ENCODE results near the gene NRSN1.
"Not testable (repeated sequence)": the region's sequence is repeated elsewhere in the genome, so short reads cannot be mapped to it uniquely, and the experiment has no call there.

The NRSN1 gene

GRCh38 chr6:24142733-24143132, 16.7 kb downstream of the NRSN1 start:
- not testable (repeated sequence) for DNase-seq (ENCODE audit: low spot score)

GRCh38 chr6:24145690-24146131, 19.7 kb downstream of the NRSN1 start:
- DNase-seq (ENCODE audit: low spot score): no peak

- DNase-seq (ENCODE audit: low spot score): no peak
Observed at GRCh38 chr6:24146871-24147270, 20.9 kb downstream of the NRSN1 start.

GRCh38 chr6:24147511-24148153, 21.6 kb downstream of the NRSN1 start:
- no peak for DNase-seq (ENCODE audit: low spot score)

GRCh38 chr6:24148154-24148570, 22.1 kb downstream of the NRSN1 start:
- no peak for DNase-seq (ENCODE audit: low spot score)

- no peak for DNase-seq (ENCODE audit: low spot score)
Observed at GRCh38 chr6:24148684-24149083, 22.7 kb downstream of the NRSN1 start.

GRCh38 chr6:24149296-24149695, 23.3 kb downstream of the NRSN1 start:
- no peak for DNase-seq (ENCODE audit: low spot score)

GRCh38 chr6:24149836-24150235, 23.8 kb downstream of the NRSN1 start:
- DNase-seq (ENCODE audit: low spot score): no peak

GRCh38 chr6:24152014-24152413, 26.0 kb downstream of the NRSN1 start:
- no peak for DNase-seq (ENCODE audit: low spot score)

- DNase-seq (ENCODE audit: low spot score): no peak
Observed at GRCh38 chr6:24154121-24154520, 28.1 kb downstream of the NRSN1 start.

GRCh38 chr6:24157886-24158285, 31.9 kb downstream of the NRSN1 start:
- DNase-seq (ENCODE audit: low spot score): no peak

GRCh38 chr6:24183584-24183983, 57.6 kb downstream of the NRSN1 start:
- no peak for DNase-seq (ENCODE audit: low spot score)

GRCh38 chr6:24186349-24186748, 60.3 kb downstream of the NRSN1 start:
- DNase-seq (ENCODE audit: low spot score): no peak

- no peak for DNase-seq (ENCODE audit: low spot score)
Observed at GRCh38 chr6:24187965-24188577, 62.1 kb downstream of the NRSN1 start.

GRCh38 chr6:24188578-24189080, 62.6 kb downstream of the NRSN1 start:
- DNase-seq (ENCODE audit: low spot score): no peak

- DNase-seq (ENCODE audit: low spot score): no peak
Observed at GRCh38 chr6:24191346-24191745, 65.3 kb downstream of the NRSN1 start.

GRCh38 chr6:24193364-24193763, 67.3 kb downstream of the NRSN1 start:
- no peak for DNase-seq (ENCODE audit: low spot score)

- DNase-seq (ENCODE audit: low spot score): no peak
Observed at GRCh38 chr6:24194978-24195700, 69.1 kb downstream of the NRSN1 start.

GRCh38 chr6:24195836-24196597, 70.0 kb downstream of the NRSN1 start:
- no peak for DNase-seq (ENCODE audit: low spot score)

All from cerebellar cortex (tissue), 1 donor.